Stomach smooth muscle (tissue), 2 donors: ENCODE results near the gene RAB7B.
"Not testable (repeated sequence)": the region's sequence is repeated elsewhere in the genome, so short reads cannot be mapped to it uniquely, and the experiment has no call there.

Source experiments
- H3K27ac ChIP-seq: one replicate; pipeline ENCODE4 v1.7.0; 2013; ENCODE audit warnings: mild to moderate bottlenecking, low read length, inconsistent platforms
- H3K27me3 ChIP-seq, 2 donors: one replicate each; pipeline ENCODE4 v1.7.0; 2013; ENCODE audit warnings: low read length in 2 of 2; ENCODE audit not compliant: insufficient read depth in 2 of 2, control insufficient read depth in 1 of 2
- H3K36me3 ChIP-seq, 2 donors: one replicate each; pipeline ENCODE4 v1.7.0; 2013; ENCODE audit warnings: low read length in 2 of 2; ENCODE audit not compliant: control insufficient read depth in 2 of 2, insufficient read depth in 2 of 2
- H3K4me1 ChIP-seq: one replicate; pipeline ENCODE4 v1.7.0; 2013; ENCODE audit warnings: low read length; ENCODE audit not compliant: control insufficient read depth, insufficient read depth
- H3K4me3 ChIP-seq, 2 donors: one replicate each; pipeline ENCODE4 v1.7.0; 2013; ENCODE audit warnings: low read length in 2 of 2
- H3K9ac ChIP-seq, 2 donors: one replicate each; pipeline ENCODE4 v1.7.0; 2013; ENCODE audit warnings: low read length in 2 of 2, mild to moderate bottlenecking in 1 of 2
- H3K9me3 ChIP-seq, 2 donors: one replicate each; pipeline ENCODE4 v1.7.0; 2013; ENCODE audit warnings: low read length in 2 of 2; ENCODE audit not compliant: control insufficient read depth in 2 of 2
- donor health status: healthy.
- donor health status: Pancreatic carcinoma.

RAB7B gene

GRCh38 chr1:206005778-206006180, 2.6 kb upstream of the RAB7B start:
- no peak overlapping the region for H3K9ac ChIP-seq

GRCh38 chr1:206005234-206005633, 2.0 kb upstream of the RAB7B start:
- no peaks in the 10 kb centered on the region for H3K36me3 ChIP-seq
- no peaks in the 10 kb centered on the region for H3K27me3 ChIP-seq
- no peak overlapping the region for H3K9ac ChIP-seq
- H3K4me1 ChIP-seq: peaks cover 25% of the 10 kb centered on the region
- no peak overlapping the region for H3K27ac ChIP-seq
- H3K9me3 ChIP-seq: no peaks in the 10 kb centered on the region
- H3K4me3 ChIP-seq: no peak overlapping the region

More at GRCh38 chr1:206005778-206006180, 2.6 kb upstream of the RAB7B start:
- Histone ChIP-seq H3K36me3 (no peaks in the 10 kb centered on the region), H3K4me3 (no peak overlapping the region), H3K9me3 (no peaks in the 10 kb centered on the region), H3K27me3 (no peaks in the 10 kb centered on the region), H3K4me1 (peaks cover 24% of the 10 kb centered on the region), H3K27ac (no peak overlapping the region)

- peaks cover 25% of the 10 kb centered on the region for H3K4me1 ChIP-seq
- H3K27me3 ChIP-seq: no peaks in the 10 kb centered on the region
- H3K4me3 ChIP-seq: no peak overlapping the region
- H3K36me3 ChIP-seq: no peaks in the 10 kb centered on the region
- H3K9ac ChIP-seq: no peak overlapping the region
- H3K9me3 ChIP-seq: no peaks in the 10 kb centered on the region
- no peak overlapping the region for H3K27ac ChIP-seq
Measured at GRCh38 chr1:206004826-206005225, 1.6 kb upstream of the RAB7B start.

DNA sequence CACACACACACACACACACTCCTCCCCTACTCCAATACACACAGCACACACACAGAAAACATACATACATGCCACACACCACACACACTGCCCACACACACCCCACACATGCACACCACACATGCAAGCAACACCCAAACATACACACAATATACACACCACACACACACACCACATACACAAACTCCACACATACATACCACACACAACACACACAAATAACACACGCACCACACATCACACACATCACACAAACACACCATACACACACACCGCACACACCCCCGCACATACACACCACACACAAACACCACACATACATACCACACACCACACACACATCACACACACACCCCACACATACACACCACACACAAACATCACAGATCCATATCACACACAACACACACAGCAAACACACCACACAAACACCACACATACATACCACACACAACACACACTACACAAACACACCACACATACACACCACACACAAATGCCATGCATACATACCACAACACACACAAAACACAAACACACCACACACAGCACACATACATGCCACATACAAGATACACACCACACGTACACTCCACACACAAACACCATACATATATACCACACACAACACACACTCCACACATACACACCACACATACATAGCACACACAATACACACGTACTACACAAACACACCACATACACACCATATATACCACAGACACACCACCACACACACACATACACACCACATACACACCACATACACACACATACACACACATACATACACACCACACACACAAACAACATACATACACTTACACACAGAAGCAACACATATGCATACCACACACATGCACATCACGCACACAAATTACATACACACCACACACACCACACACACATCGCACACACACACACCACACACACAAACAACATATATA, 932 bp upstream of the RAB7B start:
- H3K27me3 ChIP-seq: no peaks in the 10 kb centered on the region
- H3K27ac ChIP-seq: no peak overlapping the region
- H3K9ac ChIP-seq: no peak overlapping the region
- no peaks in the 10 kb centered on the region for H3K36me3 ChIP-seq
- no peak overlapping the region for H3K4me3 ChIP-seq
- H3K9me3 ChIP-seq: no peaks in the 10 kb centered on the region
- peaks cover 25% of the 10 kb centered on the region for H3K4me1 ChIP-seq

DNA sequence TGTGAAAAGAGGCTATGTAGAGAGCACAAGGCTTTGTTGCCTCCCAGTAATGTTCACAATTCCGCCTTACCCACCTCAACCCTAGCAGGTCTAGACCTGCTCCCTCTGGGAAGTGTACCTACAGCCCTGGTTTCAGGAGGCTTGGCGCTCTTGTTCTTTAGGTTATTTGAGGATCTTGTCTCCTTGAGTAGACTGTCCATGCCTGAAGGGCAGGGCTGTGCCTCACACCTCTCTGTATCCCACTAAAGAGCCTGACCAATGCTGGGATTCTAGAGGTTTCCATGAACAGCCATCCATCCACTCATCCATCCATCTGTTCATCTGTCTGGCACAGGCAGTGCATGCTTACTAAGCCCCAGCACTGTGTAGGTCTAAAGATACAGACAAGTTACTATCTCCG, 1.0 kb downstream of the RAB7B start:
- Histone ChIP-seq H3K27me3 (no peaks in the 10 kb centered on the region), H3K4me1 (peaks cover 25% of the 10 kb centered on the region), H3K9me3 (no peaks in the 10 kb centered on the region), H3K27ac (no peak overlapping the region), H3K4me3 (peak overlapping the region in 1 of 2 donors; percentile 70), H3K9ac (no peak overlapping the region), H3K36me3 (no peaks in the 10 kb centered on the region)

GRCh38 chr1:206001476-206001888, 1.7 kb downstream of the RAB7B start:
- H3K36me3 ChIP-seq: no peaks in the 10 kb centered on the region
- peak overlapping the region in 1 of 2 donors; percentile 44 for H3K4me3 ChIP-seq
- H3K27me3 ChIP-seq: no peaks in the 10 kb centered on the region
- no peaks in the 10 kb centered on the region for H3K9me3 ChIP-seq
- peak overlapping the region; percentile 24 for H3K27ac ChIP-seq
- H3K4me1 ChIP-seq: peaks cover 25% of the 10 kb centered on the region
- no peak overlapping the region for H3K9ac ChIP-seq

- no peaks in the 10 kb centered on the region for H3K36me3 ChIP-seq
- no peaks in the 10 kb centered on the region for H3K27me3 ChIP-seq
- H3K4me3 ChIP-seq: no peak overlapping the region
- H3K9me3 ChIP-seq: no peaks in the 10 kb centered on the region
- peaks cover 25% of the 10 kb centered on the region for H3K4me1 ChIP-seq
- no peak overlapping the region for H3K9ac ChIP-seq
- H3K27ac ChIP-seq: peak overlapping the region; percentile 24
Measured at GRCh38 chr1:206000641-206001339, 2.4 kb downstream of the RAB7B start.

- Histone ChIP-seq H3K4me3 (no peak overlapping the region), H3K36me3 (no peaks in the 10 kb centered on the region), H3K9me3 (no peaks in the 10 kb centered on the region), H3K9ac (no peak overlapping the region), H3K4me1 (peaks cover 21% of the 10 kb centered on the region), H3K27ac (no peak overlapping the region), H3K27me3 (no peaks in the 10 kb centered on the region)
Measured at GRCh38 chr1:205998457-205999241, 4.5 kb downstream of the RAB7B start.

DNA sequence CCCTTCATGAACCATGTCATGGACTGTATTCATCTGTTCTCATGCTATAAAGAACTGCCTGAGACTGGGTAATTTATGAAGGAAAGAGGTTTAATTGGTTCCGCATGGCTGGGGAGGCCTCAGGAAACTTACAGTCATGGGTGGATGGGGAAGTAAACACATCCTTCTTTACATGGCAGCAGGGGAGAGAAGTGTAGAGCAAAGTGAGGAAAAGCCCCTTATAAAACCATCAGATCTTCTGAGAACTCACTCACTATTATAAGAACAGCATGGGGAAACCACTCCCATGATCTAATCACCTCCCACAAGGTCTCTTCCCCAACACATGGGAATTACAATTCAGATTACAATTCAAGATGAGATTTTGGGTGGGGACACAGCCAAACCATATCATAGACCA, 6.6 kb downstream of the RAB7B start:
- not testable (repeated sequence) for H3K27me3 ChIP-seq

DNA sequence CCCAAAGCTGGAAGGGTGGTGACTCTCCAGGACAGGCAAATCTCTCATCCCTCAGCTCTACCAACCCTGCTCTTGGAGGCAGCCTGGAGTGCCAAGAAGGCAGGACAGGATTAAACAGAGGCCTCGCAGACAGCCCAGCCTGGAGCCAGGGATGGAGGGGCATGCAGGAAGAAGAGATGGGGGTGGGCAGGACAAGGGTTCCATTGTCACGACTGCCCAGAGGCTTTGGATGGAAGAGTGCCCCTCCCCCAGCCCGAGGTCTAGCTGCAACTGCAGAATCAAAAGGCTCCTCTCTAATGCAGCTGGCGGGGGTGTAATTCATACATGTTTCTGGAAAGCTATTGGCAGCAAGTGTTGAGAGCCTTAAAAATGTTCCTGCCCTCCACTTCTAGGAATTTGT, 8.8 kb downstream of the RAB7B start:
- Histone ChIP-seq H3K9ac (no peak overlapping the region), H3K27ac (no peak overlapping the region), H3K9me3 (no peaks in the 10 kb centered on the region), H3K27me3 (no peaks in the 10 kb centered on the region), H3K4me1 (no peaks in the 10 kb centered on the region), H3K4me3 (no peak overlapping the region), H3K36me3 (peaks cover 0 to 3% of the 10 kb centered on the region in 2 donors)

More for the DNA sequence above, 6.6 kb downstream of the RAB7B start:
- H3K9me3 ChIP-seq, H3K4me1 ChIP-seq, H3K4me3 ChIP-seq, H3K27ac ChIP-seq, H3K9ac ChIP-seq, H3K36me3 ChIP-seq: not testable (repeated sequence)
